CD4-positive, CD25-positive, alpha-beta regulatory T cell (primary cell): ENCODE data around the gene CALN1. TPM values are rescaled to one million over a fixed set of nuclear protein-coding genes. Genes with fewer than 3 reads are reported as not detected.

Experiments used
- ATAC-seq, 2 donors: fragments of 150-1000 bp; cut with Tn5 transposase; one replicate each; pipeline ENCODE4 v1.10.0; 2021; ENCODE audit warnings: low read depth in 2 of 2, moderate number of reproducible peaks in 2 of 2, moderate library complexity in 1 of 2
- DNase-seq, 3 donors: peaks; one replicate each; pipeline versions ENCODE4 v3.0.0 to v3.0.0-alpha.2; 2012 to 2022; ENCODE audit warnings: mixed read lengths in 1 of 3
- H3K27ac ChIP-seq: one replicate; pipeline ENCODE4 v1.7.0; 2013; ENCODE audit warnings: mild to moderate bottlenecking, low read length; ENCODE audit not compliant: insufficient read depth, poor library complexity, severe bottlenecking
- H3K27me3 ChIP-seq: one replicate; pipeline ENCODE4 v1.7.0; 2013; ENCODE audit warnings: low read length; ENCODE audit not compliant: control insufficient read depth, insufficient read depth
- H3K36me3 ChIP-seq: one replicate; pipeline ENCODE4 v1.7.0; 2013; ENCODE audit warnings: mild to moderate bottlenecking, low read length, moderate library complexity; ENCODE audit not compliant: control insufficient read depth, insufficient read depth
- H3K4me1 ChIP-seq: 2 replicates; pipeline ENCODE4 v1.7.0; 2013; ENCODE audit warnings: mild to moderate bottlenecking, low read length; ENCODE audit not compliant: insufficient read depth, control insufficient read depth, poor library complexity, severe bottlenecking
- H3K4me3 ChIP-seq: one replicate; pipeline ENCODE4 v1.7.0; 2013; ENCODE audit warnings: low read depth, mild to moderate bottlenecking, low read length, moderate library complexity
- H3K9me3 ChIP-seq, 2 experiments: 1 replicate in 1 of 2; 2 replicates in 1 of 2; pipeline ENCODE4 v1.7.0; 2013; ENCODE audit warnings: low read length in 2 of 2, mild to moderate bottlenecking in 1 of 2, moderate library complexity in 1 of 2; ENCODE audit not compliant: control insufficient read depth in 2 of 2
- H3K27ac Mint-ChIP-seq, 3 donors: one replicate each; pipeline ENCODE4 v1.8.0; 2020 to 2022; ENCODE audit warnings: mild to moderate bottlenecking in 3 of 3, mixed read lengths in 3 of 3, moderate library complexity in 2 of 3
- H3K27me3 Mint-ChIP-seq: one replicate; pipeline ENCODE4 v1.8.0; 2022; ENCODE audit warnings: mild to moderate bottlenecking, mixed read lengths
- H3K36me3 Mint-ChIP-seq: one replicate; pipeline ENCODE4 v1.8.0; 2020; ENCODE audit warnings: mixed read lengths
- H3K4me1 Mint-ChIP-seq, 4 donors: one replicate each; pipeline ENCODE4 v1.8.0; 2020 to 2022; ENCODE audit warnings: mixed read lengths in 4 of 4, mild to moderate bottlenecking in 1 of 4
- H3K4me3 Mint-ChIP-seq, 4 donors: one replicate each; pipeline ENCODE4 v1.8.0; 2020 to 2022; ENCODE audit warnings: mild to moderate bottlenecking in 4 of 4, mixed read lengths in 4 of 4, moderate library complexity in 3 of 4
- H3K9me3 Mint-ChIP-seq, 7 donors: one replicate each; pipeline ENCODE4 v1.8.0; 2020 to 2022; ENCODE audit warnings: mixed read lengths in 7 of 7, mild to moderate bottlenecking in 3 of 7, moderate library complexity in 2 of 7
- polyA plus RNA-seq, 4 donors: library from polyadenylated mRNA; unstranded; fragments of 300-500 nt; fragmentation: Illumina TruSeq; gene quantifications; one replicate each; pipeline ENCODE4 v1.2.3, GENCODE V29; 2021
- total RNA-seq: library from RNA; stranded (reverse); gene quantifications from one replicate; pipeline ENCODE4 v1.2.3, GENCODE V29; 2022

The CALN1 gene
- total and polyA plus RNA-seq, 5 donors from 2014 or later: 0.52 TPM; not detected in 4

GRCh38 chr7:72092769-72093168 is 319.4 kb downstream of the CALN1 start:
- no peak overlapping the region for H3K4me3 ChIP-seq
- no peaks in the 10 kb centered on the region for H3K36me3 Mint-ChIP-seq
- DNase-seq (no peak), ATAC-seq (no peak)
- H3K27me3 Mint-ChIP-seq: no peaks in the 10 kb centered on the region
- H3K27me3 ChIP-seq: no peaks in the 10 kb centered on the region
- H3K27ac ChIP-seq: no peak overlapping the region
- no peaks in the 10 kb centered on the region for H3K4me1 ChIP-seq
- no peak overlapping the region for H3K27ac Mint-ChIP-seq
- no peak overlapping the region for H3K4me3 Mint-ChIP-seq
- no peaks in the 10 kb centered on the region for H3K4me1 Mint-ChIP-seq
- peaks cover 0 to 12% (median 0%) of the 10 kb centered on the region in 7 donors for H3K9me3 Mint-ChIP-seq
- H3K36me3 ChIP-seq: no peaks in the 10 kb centered on the region
- H3K9me3 ChIP-seq: no peaks in the 10 kb centered on the region

GRCh38 chr7:72087926-72088325 is 324.2 kb downstream of the CALN1 start:
- Mint-ChIP-seq H3K36me3 (no peaks in the 10 kb centered on the region), H3K27me3 (no peaks in the 10 kb centered on the region), H3K27ac (no peak overlapping the region), H3K4me3 (no peak overlapping the region), H3K9me3 (peaks cover 0 to 3% (median 0%) of the 10 kb centered on the region in 7 donors), H3K4me1 (no peaks in the 10 kb centered on the region)
- no peaks in the 10 kb centered on the region for H3K9me3 ChIP-seq
- no peaks in the 10 kb centered on the region for H3K27me3 ChIP-seq
- H3K27ac ChIP-seq: no peak overlapping the region
- DNase-seq: no peak
- no peak overlapping the region for H3K4me3 ChIP-seq
- no peaks in the 10 kb centered on the region for H3K4me1 ChIP-seq
- no peak for ATAC-seq
- H3K36me3 ChIP-seq: no peaks in the 10 kb centered on the region

- Histone ChIP-seq H3K27me3 (no peaks in the 10 kb centered on the region), H3K4me1 (no peaks in the 10 kb centered on the region), H3K9me3 (no peaks in the 10 kb centered on the region), H3K27ac (no peak overlapping the region), H3K36me3 (no peaks in the 10 kb centered on the region), H3K4me3 (no peak overlapping the region)
- Mint-ChIP-seq H3K27ac (no peak overlapping the region), H3K36me3 (no peaks in the 10 kb centered on the region), H3K9me3 (peaks cover 0 to 3% (median 0%) of the 10 kb centered on the region in 7 donors), H3K4me1 (no peaks in the 10 kb centered on the region), H3K27me3 (no peaks in the 10 kb centered on the region), H3K4me3 (no peak overlapping the region)
- DNase-seq: no peak
- ATAC-seq: no peak
Observed at GRCh38 chr7:72080865-72081510, 331.1 kb downstream of the CALN1 start.

GRCh38 chr7:72080341-72080766 is 331.8 kb downstream of the CALN1 start:
- DNase-seq: no peak
- no peaks in the 10 kb centered on the region for H3K4me1 ChIP-seq
- H3K27me3 ChIP-seq: no peaks in the 10 kb centered on the region
- Mint-ChIP-seq H3K4me1 (no peaks in the 10 kb centered on the region), H3K4me3 (no peak overlapping the region), H3K27me3 (no peaks in the 10 kb centered on the region), H3K36me3 (no peaks in the 10 kb centered on the region), H3K9me3 (peaks cover 0 to 6% (median 0%) of the 10 kb centered on the region in 7 donors), H3K27ac (no peak overlapping the region)
- no peak overlapping the region for H3K27ac ChIP-seq
- no peaks in the 10 kb centered on the region for H3K9me3 ChIP-seq
- no peak overlapping the region for H3K4me3 ChIP-seq
- no peak for ATAC-seq
- no peaks in the 10 kb centered on the region for H3K36me3 ChIP-seq

- Mint-ChIP-seq H3K27me3 (no peaks in the 10 kb centered on the region), H3K4me1 (no peaks in the 10 kb centered on the region), H3K9me3 (peaks cover 0 to 7% (median 3%) of the 10 kb centered on the region in 7 donors), H3K4me3 (no peak overlapping the region), H3K36me3 (no peaks in the 10 kb centered on the region), H3K27ac (no peak overlapping the region)
- H3K4me1 ChIP-seq: no peaks in the 10 kb centered on the region
- DNase-seq (no peak), ATAC-seq (no peak)
- H3K9me3 ChIP-seq: no peaks in the 10 kb centered on the region
- no peaks in the 10 kb centered on the region for H3K36me3 ChIP-seq
- H3K27ac ChIP-seq: no peak overlapping the region
- no peak overlapping the region for H3K4me3 ChIP-seq
- no peaks in the 10 kb centered on the region for H3K27me3 ChIP-seq
Observed at GRCh38 chr7:72078856-72079255, 333.3 kb downstream of the CALN1 start.

- H3K4me3 ChIP-seq: no peak overlapping the region
- DNase-seq: no peak
- H3K27me3 ChIP-seq: no peaks in the 10 kb centered on the region
- no peaks in the 10 kb centered on the region for H3K36me3 ChIP-seq
- Mint-ChIP-seq H3K27ac (no peak overlapping the region), H3K4me1 (no peaks in the 10 kb centered on the region), H3K36me3 (no peaks in the 10 kb centered on the region), H3K4me3 (no peak overlapping the region), H3K27me3 (no peaks in the 10 kb centered on the region), H3K9me3 (peaks cover 0 to 11% (median 3%) of the 10 kb centered on the region in 7 donors)
- H3K27ac ChIP-seq: no peak overlapping the region
- H3K4me1 ChIP-seq: no peaks in the 10 kb centered on the region
- ATAC-seq: no peak
- H3K9me3 ChIP-seq: no peaks in the 10 kb centered on the region
Observed at GRCh38 chr7:72078301-72078700, 333.8 kb downstream of the CALN1 start.

GRCh38 chr7:72077786-72078185 is 334.4 kb downstream of the CALN1 start:
- peaks cover 0 to 14% (median 3%) of the 10 kb centered on the region in 7 donors for H3K9me3 Mint-ChIP-seq
- Histone ChIP-seq H3K4me1 (no peaks in the 10 kb centered on the region), H3K4me3 (no peak overlapping the region), H3K9me3 (no peaks in the 10 kb centered on the region), H3K27me3 (no peaks in the 10 kb centered on the region), H3K36me3 (no peaks in the 10 kb centered on the region), H3K27ac (no peak overlapping the region)
- ATAC-seq (no peak), DNase-seq (no peak)
- H3K4me1 Mint-ChIP-seq: no peaks in the 10 kb centered on the region
- no peak overlapping the region for H3K4me3 Mint-ChIP-seq
- no peaks in the 10 kb centered on the region for H3K27me3 Mint-ChIP-seq
- H3K27ac Mint-ChIP-seq: no peak overlapping the region
- H3K36me3 Mint-ChIP-seq: no peaks in the 10 kb centered on the region

- Mint-ChIP-seq H3K4me1 (no peaks in the 10 kb centered on the region), H3K27me3 (no peaks in the 10 kb centered on the region), H3K4me3 (no peak overlapping the region), H3K36me3 (no peaks in the 10 kb centered on the region), H3K9me3 (peaks cover 0 to 22% (median 10%) of the 10 kb centered on the region in 7 donors), H3K27ac (no peak overlapping the region)
- no peaks in the 10 kb centered on the region for H3K27me3 ChIP-seq
- ATAC-seq (no peak), DNase-seq (no peak)
- H3K36me3 ChIP-seq: no peaks in the 10 kb centered on the region
- H3K27ac ChIP-seq: no peak overlapping the region
- peaks cover 0 to 5% of the 10 kb centered on the region in 2 experiments for H3K9me3 ChIP-seq
- no peak overlapping the region for H3K4me3 ChIP-seq
- no peaks in the 10 kb centered on the region for H3K4me1 ChIP-seq
Observed at GRCh38 chr7:72072901-72073300, 339.2 kb downstream of the CALN1 start.
